Activated effector memory CD4-positive, alpha-beta T cell treated with Interleukin-2 at 50 U/mL for 16 hours (primary cell): ENCODE results near the gene DSCAML1.

Source experiments
- DNase-seq: peaks from one replicate; pipeline ENCODE4 v3.0.0-alpha.2; 2020

DSCAML1 gene

DNA sequence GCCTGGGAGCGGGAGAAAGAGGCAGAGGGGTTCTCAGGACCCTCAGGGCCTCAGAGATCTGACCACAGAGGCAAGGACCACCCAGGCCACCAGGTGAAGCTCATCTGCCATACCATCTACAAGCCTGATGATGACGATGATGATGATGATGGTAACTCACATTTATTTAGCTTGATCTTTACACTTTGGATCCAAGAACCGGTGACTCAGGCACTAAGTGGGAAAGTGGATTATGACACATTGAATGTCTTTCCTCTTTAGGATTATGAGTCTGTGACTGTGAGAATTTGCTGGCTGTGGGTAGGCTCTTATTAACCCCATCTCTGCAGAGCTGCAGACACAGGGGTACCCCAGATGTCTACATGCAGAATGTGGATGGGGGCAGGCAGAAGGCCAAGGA lies 110.3 kb downstream of the DSCAML1 start:
- no peak for DNase-seq

DNA sequence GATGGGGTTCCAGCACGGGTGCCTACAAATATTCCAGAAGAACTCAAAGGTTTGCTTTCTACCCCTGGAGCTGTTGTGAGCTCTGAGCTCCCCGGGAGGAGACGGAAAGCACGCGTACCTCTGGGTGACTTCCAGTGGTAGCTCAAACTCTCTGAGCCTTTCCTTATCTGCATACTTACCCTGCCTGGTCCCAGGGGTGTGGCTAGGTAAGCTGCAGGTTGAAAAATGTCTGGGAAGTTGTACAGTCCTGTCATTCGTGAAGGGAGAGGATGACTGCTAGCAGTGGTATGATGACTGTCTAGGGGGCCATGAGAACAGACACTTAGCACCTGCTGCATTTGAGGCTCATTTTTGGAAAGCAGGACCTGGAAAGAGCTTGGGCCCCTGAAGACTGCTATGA lies 111.5 kb downstream of the DSCAML1 start:
- no peak for DNase-seq

DNA sequence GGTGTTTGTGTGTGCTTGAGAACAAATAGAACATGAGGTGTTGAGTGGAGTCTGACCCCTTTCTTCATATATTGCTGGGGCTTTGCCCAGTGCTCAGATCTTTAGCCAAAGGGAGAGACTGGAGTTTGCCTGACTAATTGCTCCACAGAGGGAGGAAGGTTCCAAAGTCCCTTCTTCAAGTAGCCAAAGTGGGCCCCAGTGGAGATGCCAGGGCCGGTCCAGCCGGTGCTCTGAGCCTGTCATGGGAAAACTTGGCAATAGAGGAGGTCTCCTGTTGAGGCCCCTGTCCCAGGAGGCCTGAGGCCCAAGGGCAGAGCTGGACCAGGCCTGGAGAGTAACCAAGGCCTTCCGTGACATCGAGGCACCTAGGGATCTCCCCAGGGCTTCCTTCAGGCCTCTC lies 112.3 kb downstream of the DSCAML1 start:
- no peak for DNase-seq

DNA sequence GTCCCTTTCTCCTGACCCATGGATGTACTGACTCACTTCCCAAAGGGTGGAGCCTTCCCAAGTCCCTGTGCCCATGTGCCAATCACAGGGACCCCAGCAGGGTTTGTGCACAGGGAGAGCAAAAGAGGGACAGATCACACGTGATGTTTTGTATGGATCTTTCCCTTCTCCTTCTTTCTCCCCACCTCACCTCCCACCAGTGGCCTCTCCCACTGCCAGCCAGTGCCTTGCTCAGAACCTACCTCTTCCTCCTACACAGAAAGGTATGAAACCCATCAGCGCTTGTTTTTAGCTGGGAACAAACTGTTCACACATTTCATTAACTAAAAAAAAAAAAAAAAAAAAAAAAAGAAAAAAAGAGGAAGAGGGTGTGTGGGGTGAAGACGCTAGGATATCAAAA lies 112.9 kb downstream of the DSCAML1 start:
- no peak for DNase-seq

DNA sequence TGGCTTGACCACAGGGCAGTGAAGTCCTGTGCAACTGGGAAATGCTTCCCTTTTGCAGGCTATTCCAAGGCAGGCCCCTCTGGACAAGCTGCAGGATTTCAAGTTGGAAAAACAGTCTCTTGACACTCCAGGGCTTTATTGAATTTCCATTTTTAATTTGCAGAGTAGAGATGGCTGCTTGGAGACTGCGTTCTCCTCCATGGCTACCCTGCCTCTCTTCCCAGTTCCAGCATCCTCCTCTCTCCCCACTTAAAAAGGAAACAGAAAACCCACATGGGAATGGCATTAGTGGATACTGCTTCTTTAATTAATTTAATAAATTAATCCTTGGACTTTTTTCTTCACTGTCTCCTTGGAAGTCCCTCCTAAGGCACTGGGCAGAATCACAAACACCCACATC lies 115.6 kb downstream of the DSCAML1 start:
- no peak for DNase-seq

DNA sequence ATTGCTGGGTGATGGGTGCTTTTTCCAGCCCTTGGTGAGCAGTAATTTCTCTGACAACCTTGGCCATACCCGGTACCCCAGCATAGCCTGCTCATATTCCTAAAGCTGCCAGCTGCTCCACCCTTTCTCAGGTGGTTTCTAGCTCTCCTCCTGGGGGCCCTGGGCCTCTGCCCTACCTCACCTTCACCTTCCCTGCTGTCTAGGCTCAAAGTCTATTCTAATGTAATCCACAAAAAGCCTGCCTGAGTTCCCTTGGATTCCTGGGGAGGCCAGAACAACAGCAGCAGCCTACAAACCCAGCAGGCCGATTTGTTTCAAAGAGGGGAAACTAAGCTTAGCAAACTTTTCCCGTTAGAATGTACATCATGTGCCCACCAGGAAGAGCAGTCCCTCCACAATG lies 117.6 kb downstream of the DSCAML1 start:
- no peak for DNase-seq

DNA sequence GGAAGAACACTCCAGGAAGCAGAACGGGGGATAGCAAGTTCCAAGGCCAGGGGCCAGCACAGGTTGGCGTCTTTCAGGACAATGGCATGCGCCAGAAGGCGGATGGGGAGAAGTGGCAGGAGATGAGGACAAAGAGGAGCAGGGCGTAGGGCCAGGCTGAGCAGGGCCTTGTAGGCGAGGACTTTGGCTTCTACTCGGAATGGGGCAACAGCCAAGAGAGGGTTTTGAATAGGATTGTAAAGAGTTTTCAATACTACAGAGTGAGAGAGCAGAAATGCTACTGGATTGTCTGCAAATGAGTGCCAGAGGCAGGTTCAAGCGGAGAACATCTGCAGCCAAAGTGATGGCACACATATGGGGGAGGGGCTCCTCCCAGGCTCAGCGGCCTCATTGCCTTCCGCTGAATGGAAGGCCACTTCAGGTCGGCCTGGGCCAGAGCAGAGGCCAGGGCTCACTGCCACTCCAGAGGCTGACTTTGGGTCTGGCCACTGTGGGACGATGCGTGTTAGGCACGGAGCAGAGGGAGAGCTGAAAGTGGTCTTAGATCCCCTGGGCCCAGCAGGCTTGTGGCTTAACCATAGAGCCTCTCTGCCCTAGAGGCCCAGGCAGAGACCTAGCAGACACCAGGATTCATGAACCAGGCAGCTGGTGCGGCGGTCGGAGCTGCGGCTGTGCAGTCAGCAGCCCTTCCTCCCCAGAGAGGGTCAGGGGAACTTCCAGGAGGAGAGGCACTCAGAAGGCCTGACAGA lies 118.2 kb downstream of the DSCAML1 start:
- no peak for DNase-seq

DNA sequence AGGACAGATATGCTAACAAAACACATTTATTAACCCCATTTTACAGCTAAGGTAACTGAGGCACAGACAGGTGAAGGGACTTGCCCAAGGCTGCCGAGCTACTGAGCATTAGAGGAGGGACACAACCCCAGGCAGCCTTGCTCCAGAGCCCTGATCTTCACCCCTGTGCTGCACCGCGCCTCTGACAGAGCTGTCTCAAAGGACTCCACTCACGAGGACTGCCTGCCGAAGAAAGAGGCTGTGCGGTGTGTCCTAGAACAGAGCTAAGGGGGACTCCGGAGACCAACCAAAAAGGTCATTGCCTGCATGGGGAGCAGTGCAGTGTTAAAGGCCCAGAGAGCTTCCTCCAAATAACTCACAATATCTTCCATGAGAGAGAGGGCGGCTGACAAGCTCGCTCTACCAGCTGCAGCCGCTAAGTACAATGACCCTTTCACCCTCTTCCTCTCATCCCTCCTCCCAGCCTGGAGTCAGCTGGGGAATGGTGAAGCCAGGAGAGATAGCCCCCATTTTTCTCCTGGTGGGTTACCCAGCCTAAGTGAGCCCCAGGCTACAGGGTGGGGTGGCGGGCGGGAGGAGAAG lies 119.2 kb downstream of the DSCAML1 start:
- no peak for DNase-seq

DNA sequence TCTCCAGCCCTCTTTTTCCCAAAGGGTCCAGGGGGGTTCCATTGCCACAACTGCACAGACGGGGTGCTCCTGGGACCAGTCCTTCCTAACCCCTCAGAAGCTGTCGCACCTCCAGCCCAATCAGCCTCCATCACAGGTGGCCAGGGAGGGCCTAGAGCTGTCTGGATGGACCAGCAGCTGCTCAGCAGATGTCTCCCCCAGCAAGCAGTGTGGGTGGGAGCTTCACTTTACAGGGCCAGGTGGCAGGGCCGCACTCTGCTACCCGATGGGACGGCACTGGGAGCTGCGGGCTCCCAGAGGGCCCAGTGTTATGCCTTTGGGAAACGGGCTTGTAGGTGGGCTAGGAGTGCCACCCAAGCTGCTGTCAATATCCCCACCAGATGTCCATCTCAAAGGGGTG lies 120.5 kb downstream of the DSCAML1 start:
- DNase-seq, result no peak

DNA sequence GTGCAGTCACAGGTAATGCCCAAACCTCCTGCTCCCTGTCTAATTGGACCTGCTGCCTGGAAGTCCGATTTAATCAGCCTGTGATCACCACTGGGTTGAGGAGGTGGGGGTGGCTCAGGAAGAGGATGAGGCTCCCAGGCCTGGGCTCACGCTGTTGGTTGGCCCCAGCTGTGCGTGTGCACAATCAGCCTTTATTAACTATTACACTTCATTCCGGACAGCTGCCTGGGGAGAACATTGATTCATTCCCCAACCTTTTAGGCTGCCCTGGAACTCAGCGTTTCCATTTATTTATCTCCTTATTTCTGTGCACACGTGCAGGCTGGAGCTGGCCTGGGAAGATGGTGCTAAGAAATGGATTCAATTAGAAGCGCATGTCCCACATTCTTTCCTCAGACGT lies 123.4 kb downstream of the DSCAML1 start:
- DNase-seq, result no peak

DNA sequence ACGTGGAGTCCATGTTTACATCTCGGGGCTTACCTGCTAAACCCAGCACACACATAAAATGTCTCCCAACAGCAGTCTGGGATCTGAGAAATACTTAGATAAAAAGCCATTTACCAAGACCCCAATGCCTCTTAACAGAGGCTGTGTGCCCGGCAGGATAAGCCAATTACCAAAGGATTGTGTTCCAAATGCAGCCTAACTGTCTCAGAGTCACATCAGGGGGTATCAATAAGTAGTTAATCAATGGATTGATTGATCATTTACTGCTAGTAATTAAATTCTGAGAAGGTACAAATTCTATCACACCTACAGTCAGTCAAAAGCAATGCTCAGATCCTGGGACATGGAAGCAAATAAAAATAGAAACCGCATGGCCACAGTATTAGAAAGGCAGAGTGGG lies 125.6 kb downstream of the DSCAML1 start:
- no peak for DNase-seq

DNA sequence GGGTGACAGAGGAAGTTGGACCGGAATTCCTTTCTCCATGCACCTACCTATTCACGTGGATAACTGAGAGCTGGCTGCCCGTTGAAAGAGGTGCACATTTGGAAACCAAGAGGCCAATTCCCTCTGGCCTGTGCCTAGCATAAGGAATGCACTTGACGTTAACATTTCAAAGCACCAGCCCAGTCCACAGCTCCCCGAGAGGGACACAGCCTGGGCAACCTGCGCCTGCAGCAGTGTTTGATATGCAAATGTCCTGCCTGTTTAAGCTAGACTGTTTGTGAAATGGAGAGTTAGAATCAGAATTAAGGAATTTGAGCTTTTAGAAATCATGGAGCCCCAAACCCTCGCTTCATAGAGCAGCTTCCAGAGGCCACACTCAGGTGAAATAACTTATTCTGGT lies 126.1 kb downstream of the DSCAML1 start:
- no peak for DNase-seq

DNA sequence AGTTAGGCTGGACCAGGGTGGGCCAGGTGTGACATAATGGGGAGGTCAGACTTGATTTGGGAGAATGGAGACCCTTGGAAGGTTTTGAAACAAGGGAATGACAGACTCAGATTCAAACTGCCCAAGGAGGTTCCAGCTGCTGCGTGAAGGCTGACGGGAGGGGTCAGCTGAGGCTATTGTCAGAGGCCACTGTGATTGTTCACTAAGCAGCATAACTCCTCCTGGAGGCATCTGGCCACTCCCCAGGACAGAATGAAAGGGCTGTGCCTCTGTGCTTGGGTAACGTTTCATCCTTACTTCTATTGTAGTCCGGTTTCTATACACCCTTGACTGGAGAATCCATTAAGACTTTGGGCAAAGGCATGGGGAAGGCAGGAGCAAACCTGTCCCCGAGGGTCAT lies 126.6 kb downstream of the DSCAML1 start:
- no peak for DNase-seq

DNA sequence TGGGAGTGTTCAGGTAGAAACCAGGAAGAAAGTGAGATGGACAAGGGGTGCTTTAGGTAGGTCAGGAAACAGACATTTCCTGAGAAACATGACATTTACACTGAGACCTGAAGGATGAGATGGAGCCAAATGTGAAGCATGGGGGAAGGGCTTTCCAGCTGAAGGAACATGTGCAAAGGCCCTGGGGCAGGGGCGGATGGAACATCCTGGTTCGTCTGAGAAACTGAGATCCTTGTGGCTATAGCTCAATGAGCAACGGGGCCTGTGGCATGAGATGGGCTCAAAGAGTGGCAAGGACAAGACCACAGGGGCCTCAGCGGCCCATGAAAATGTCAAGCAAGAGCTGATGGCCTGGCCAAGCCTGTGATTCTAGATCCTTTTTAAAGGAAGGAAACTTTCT lies 127.4 kb downstream of the DSCAML1 start:
- no peak for DNase-seq

DNA sequence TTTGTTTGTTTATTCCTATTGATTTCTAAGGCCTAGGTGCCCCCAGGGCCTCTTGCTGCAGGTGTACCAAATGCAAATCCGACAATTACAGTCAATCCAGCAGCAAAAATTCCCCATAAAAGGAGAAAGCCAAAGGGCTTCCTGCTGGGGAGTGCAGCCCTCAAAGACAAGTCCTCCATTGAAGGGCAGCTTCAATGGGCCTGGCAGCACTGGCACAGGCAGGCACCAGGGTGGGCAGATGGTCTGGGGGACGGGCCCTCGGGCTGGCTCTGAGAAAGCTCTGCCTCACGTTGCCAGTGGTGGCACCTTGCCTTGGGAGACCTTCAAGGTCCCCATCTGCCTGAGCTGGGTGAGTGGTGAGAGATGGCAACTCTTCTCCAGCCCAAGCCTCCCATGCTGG lies 128.0 kb downstream of the DSCAML1 start:
- DNase-seq, result no peak

DNA sequence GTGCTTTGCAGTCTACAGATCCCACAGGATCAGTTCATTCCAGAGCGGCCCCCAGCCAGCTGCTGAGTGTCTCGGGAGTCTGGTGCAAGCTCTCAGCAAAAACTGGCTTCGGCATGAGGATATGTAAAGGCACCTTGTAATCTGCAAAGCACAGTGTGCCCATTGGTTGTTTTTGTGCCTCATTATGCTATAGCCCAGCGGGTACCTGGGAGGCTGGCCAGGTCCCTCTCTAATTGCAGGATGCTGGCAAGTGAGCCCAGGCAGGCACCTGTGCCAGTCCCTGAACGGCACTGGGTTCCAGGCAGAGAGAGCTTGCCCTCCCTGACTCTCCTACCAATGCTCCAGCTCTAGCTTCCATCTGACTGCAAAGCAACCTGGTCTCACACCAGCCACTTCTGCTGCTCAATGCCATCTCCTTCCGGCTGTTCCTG lies 128.7 kb downstream of the DSCAML1 start:
- DNase-seq, result no peak

DNA sequence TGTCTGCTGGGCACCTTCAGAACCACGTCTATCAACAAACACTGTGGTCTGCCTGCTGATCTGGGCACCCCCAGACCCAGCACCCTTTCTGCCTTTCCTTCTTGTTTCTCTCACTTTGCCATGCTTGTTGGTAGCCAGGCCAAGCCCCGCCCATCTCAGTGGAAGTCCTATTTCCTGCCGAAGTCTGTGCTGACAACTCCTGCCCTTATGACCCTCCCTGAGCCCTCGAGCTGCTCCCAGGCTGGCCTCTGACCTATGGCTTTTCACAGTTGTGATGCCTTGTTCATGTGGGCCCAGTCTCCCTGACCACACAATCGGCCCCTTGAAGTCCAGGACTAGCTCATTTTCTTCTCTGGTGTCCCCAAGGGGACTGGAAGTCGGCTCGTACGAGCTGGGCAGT lies 132.1 kb downstream of the DSCAML1 start:
- no peak for DNase-seq

DNA sequence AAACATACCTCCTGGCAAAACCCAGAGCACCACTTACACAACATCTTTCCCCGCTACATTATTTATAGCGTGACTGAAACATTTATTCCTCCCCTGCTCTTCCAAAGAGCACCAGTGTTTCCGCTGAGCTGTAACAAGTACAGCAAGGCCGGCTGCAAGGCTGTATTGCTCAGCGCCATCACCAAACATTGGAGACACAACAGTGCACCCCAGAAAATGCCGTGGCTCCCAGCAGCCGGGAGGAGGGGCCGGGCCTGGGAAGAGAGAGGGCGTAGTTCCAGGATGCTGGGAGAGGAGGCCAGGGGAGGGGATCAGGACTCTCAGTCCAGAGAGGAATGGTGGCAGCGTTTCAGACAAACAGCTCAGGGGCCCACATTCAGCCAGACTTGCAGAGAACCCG lies 133.2 kb downstream of the DSCAML1 start:
- no peak for DNase-seq

DNA sequence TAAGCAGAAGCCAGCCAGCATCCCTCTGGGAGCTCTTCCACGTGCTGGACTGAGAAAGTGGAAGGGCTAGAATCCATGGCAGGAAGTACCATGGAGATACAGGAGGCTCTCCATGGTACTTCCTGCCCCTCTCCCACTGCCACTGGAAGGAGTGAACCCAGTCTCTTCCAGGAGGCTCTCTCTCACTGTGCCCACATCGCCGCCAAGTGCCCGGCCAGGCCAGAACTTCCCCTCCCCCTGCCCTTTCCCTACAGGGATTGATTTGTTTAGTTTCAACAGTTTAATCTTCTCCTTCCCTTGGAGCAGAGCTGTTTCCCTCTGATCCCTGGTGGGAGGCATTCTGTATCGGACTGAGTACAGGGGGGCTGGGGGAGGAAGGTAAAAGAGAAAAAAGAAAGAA lies 133.6 kb downstream of the DSCAML1 start:
- DNase-seq, result no peak

DNA sequence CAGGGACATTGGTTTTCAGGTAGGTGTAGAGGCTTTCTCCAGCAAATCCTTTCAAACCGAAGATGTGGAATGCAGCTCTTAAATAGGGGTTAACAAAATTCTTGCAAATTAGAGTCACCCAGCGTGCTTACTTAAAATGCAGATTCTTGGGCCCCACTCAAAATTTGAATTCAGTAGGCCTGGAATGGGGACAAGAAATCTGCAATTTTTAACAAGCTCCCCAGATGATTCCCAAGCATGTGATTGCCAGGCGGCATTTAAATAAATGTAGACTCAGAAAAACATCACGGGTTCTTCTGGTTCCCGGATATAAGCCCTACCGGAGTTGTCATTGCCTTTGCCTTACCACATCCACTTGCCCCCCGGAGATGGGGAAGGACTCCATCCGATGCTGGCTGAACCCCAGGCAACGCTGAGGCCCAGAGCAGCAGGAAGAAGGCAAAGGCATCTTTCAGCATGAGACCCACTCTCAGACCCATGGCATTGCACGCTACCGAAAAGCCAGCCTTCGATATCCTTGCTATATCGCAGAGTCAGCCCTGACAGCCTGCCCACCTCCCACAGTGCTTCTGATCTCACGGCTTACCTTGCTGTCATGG lies 134.2 kb downstream of the DSCAML1 start:
- DNase-seq, result no peak

DNA sequence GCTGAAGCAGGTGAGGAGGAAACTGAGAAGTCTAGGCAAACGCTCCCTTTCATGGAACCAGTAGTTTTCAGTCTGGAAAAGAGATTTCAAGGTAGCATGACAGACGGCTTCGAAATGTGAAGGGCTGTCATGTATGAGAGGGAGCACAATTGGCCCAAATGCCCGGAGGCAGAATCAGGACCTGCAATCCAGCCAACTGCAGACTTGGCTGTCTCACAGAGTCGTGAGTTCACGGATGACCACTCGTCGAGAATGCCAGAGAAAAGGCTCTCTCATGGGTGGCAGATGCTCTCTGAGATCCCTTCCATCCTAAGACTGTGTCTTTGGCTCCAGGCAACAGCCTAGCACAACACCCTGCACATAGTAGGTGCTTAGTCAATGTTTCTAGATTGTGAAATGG lies 134.8 kb downstream of the DSCAML1 start:
- DNase-seq, result no peak

DNA sequence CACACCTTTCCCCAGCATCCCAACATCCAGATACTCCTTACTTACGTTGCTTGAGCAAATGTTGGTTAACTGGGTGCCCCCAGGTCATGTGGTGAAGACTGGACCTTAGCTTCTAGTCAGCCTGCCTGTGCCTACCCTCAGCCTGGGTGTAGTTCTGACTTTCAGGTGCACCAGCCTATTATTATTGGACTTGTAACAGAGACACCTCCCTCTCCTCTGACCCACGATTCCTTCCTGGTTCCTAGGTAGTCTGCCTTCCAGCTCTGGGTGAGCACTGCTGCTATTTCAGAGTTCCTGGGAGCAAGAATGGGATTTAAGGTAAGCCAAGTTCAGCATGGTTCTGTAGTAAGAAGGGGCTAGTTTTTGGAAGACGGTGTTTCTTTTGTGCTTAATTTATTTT lies 138.2 kb downstream of the DSCAML1 start:
- no peak for DNase-seq

DNA sequence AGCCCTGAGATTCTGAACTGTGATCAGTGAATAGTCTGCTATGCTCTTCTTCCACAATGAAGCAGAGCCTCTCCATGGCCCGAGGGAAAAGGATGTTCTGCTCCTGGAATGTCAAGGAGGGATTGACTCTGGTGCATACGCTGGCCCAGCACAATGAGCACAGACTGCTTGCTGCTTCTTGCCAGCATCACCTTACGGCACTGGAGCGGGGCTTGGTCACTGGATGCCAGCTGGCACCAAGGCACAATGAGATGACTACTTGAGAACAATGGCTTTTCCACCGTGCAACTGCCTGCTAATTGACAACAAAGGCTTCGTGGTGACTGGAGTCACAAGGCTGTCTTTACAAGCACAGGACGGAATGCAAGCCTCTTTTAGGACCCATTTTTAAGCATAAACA lies 139.2 kb downstream of the DSCAML1 start:
- no peak for DNase-seq
